ENCODE results near the gene ENO4.

ENO4 gene

GRCh38 chr10:116831790-116832189 is 17.5 kb upstream of the ENO4 start:
- DNase-seq, result no peak

- no peak for DNase-seq
These were observed 15.0 kb upstream of the ENO4 start for GRCh38 chr10:116833986-116834985.

- no peak for DNase-seq
These were observed 13.6 kb upstream of the ENO4 start for GRCh38 chr10:116835658-116836057.

- DNase-seq, result no peak
These were observed 13.2 kb upstream of the ENO4 start for GRCh38 chr10:116836083-116836482.

GRCh38 chr10:116836902-116837523 is 12.3 kb upstream of the ENO4 start:
- DNase-seq, result no peak

- no peak for DNase-seq
These were observed 11.1 kb upstream of the ENO4 start for GRCh38 chr10:116838143-116838725.

GRCh38 chr10:116840389-116841075 is 8.8 kb upstream of the ENO4 start:
- DNase-seq, result no peak

GRCh38 chr10:116845823-116846222 is 3.5 kb upstream of the ENO4 start:
- DNase-seq, result peak; percentile 41

- DNase-seq, result peak; percentile 42
These were observed 1.0 kb upstream of the ENO4 start for GRCh38 chr10:116848032-116848943.

GRCh38 chr10:116848944-116849247 is 403 bp upstream of the ENO4 start:
- peak; percentile 60 for DNase-seq

- DNase-seq, result peak; percentile 39
These were observed 836 bp downstream of the ENO4 start for GRCh38 chr10:116850058-116850611.

- DNase-seq, result no peak
These were observed 2.9 kb downstream of the ENO4 start for GRCh38 chr10:116852246-116852645.

- DNase-seq, result no peak
These were observed 4.0 kb downstream of the ENO4 start for GRCh38 chr10:116853287-116853686.

GRCh38 chr10:116853701-116854100 is 4.4 kb downstream of the ENO4 start:
- no peak for DNase-seq

- DNase-seq, result no peak
These were observed 7.9 kb downstream of the ENO4 start for GRCh38 chr10:116857156-116857555.

- no peak for DNase-seq
These were observed 12.5 kb downstream of the ENO4 start for GRCh38 chr10:116861796-116862195.

- no peak for DNase-seq
These were observed 15.1 kb downstream of the ENO4 start for GRCh38 chr10:116864436-116864835.

GRCh38 chr10:116866066-116866465 is 16.8 kb downstream of the ENO4 start:
- no peak for DNase-seq

GRCh38 chr10:116866987-116867595 is 17.8 kb downstream of the ENO4 start:
- DNase-seq, result no peak

GRCh38 chr10:116868198-116868676 is 18.9 kb downstream of the ENO4 start:
- no peak for DNase-seq

- DNase-seq, result no peak
These were observed 19.4 kb downstream of the ENO4 start for GRCh38 chr10:116868722-116869121.

Measured in DMS53 (cell line).